Peyer's patch (tissue), 4 donors: Measurements from ENCODE around the gene NPR3. TPM values are rescaled to one million over a fixed set of nuclear protein-coding genes. Genes with fewer than 3 reads are reported as not detected.

Source experiments
- DNase-seq, 3 donors: peaks; one replicate each; pipeline ENCODE4 v3.0.0-alpha.2; 2017 to 2019
- H3K27ac ChIP-seq, 4 donors: fragments of 200-600 bp; sonication (generic); one replicate each; pipeline ENCODE4 v1.5.1; 2016 to 2019
- H3K27me3 ChIP-seq, 2 donors: fragments of 200-600 bp; sonication (generic); one replicate each; pipeline ENCODE4 v1.5.1; 2019
- H3K36me3 ChIP-seq, 3 donors: fragments of 200-600 bp; sonication (generic); one replicate each; pipeline ENCODE4 v1.5.1; 2016 to 2019
- H3K4me1 ChIP-seq, 4 donors: fragments of 200-600 bp; sonication (generic); one replicate each; pipeline ENCODE4 v1.5.1; 2016 to 2019
- H3K4me3 ChIP-seq, 4 donors: fragments of 200-600 bp; sonication (generic); 1 replicate in 3 of 4; 2 replicates in 1 of 4; pipeline ENCODE4 v1.5.1; 2016 to 2019; ENCODE audit warnings: mild to moderate bottlenecking in 1 of 4
- H3K9me3 ChIP-seq, 4 donors: fragments of 200-600 bp; sonication (generic); one replicate each; pipeline ENCODE4 v1.5.1; 2016 to 2019; ENCODE audit warnings: mild to moderate bottlenecking in 1 of 4
- CTCF ChIP-seq, 6 experiments: fragments of 450-650 bp in 4 of 6; fragments of 200-600 bp in 2 of 6; sonication (generic) in 1 of 6; IDR thresholded peaks; one replicate each; pipeline ENCODE4 v1.5.1; 2017 to 2019; ENCODE audit warnings: antibody characterized with exemption in 6 of 6, mild to moderate bottlenecking in 3 of 6, moderate library complexity in 1 of 6
- POLR2A ChIP-seq, 2 donors: fragments of 450-650 bp; IDR thresholded peaks; one replicate each; pipeline ENCODE4 v1.5.1; 2017; ENCODE audit warnings: antibody characterized with exemption in 2 of 2, mild to moderate bottlenecking in 2 of 2, moderate library complexity in 2 of 2
- total RNA-seq, 4 donors: library from RNA; depleted of rRNA; stranded (reverse); fragments of >200 nt; gene quantifications; one replicate each; pipeline ENCODE4 v1.1.0, GENCODE V29; 2016

NPR3 gene
- total RNA-seq, 4 donors from 2014 or later, result 0.47 to 1.7 (median 1.2) TPM; not detected in 1

GRCh38 chr5:32839106-32839505 is 128.0 kb downstream of the NPR3 start:
- no peak for DNase-seq
- TF ChIP-seq POLR2A (IDR thresholded peaks at IDR 0.05), result no peak
- no peaks in the 10 kb centered on the region for H3K9me3 ChIP-seq
- H3K4me3 ChIP-seq, result no peak overlapping the region
- no peaks in the 10 kb centered on the region for H3K36me3 ChIP-seq
- no peaks in the 10 kb centered on the region for H3K27me3 ChIP-seq
- H3K27ac ChIP-seq, result no peak overlapping the region
- no peaks in the 10 kb centered on the region for H3K4me1 ChIP-seq

- H3K4me1 ChIP-seq, result no peaks in the 10 kb centered on the region
- H3K36me3 ChIP-seq, result no peaks in the 10 kb centered on the region
- H3K9me3 ChIP-seq, result no peaks in the 10 kb centered on the region
- H3K4me3 ChIP-seq, result no peak overlapping the region
- no peak for DNase-seq
- H3K27me3 ChIP-seq, result no peaks in the 10 kb centered on the region
- H3K27ac ChIP-seq, result no peak overlapping the region
- TF ChIP-seq POLR2A (IDR thresholded peaks at IDR 0.05) (no peak), CTCF (IDR thresholded peaks at IDR 0.05) (no peak)
Observed at GRCh38 chr5:32840606-32841005, 129.5 kb downstream of the NPR3 start.

Other genes with a start within 250 kb of the NPR3 start
- 100 to 1,000 TPM in 2 of 4 donors, 10 to 100 TPM in 2; 64.2 to 155 (median 98.2) TPM for gene SUB1, start 125.8 kb upstream of the NPR3 start, total RNA-seq